Gastroesophageal sphincter (tissue), 4 donors: ENCODE results near the gene RANBP1. TPM values are rescaled to one million over a fixed set of nuclear protein-coding genes. Genes with fewer than 3 reads are reported as not detected.

Source experiments
- ATAC-seq: fragments of 150-250 bp; one replicate; pipeline ENCODE4 v1.9.1; 2016; ENCODE audit warnings: mild to moderate bottlenecking, moderate library complexity
- H3K27ac ChIP-seq, 4 donors: fragments of 200-600 bp; sonication (generic) in 3 of 4; 1 replicate in 3 of 4; 2 replicates in 1 of 4; pipeline ENCODE4 v1.5.1; 2016 to 2019
- H3K27me3 ChIP-seq: fragments of 200-600 bp; sonication (generic); one replicate; pipeline ENCODE4 v1.5.1; 2019
- H3K36me3 ChIP-seq, 2 donors: fragments of 200-600 bp; sonication (generic); one replicate each; pipeline ENCODE4 v1.5.1; 2019; ENCODE audit warnings: control low read depth in 1 of 2
- H3K4me1 ChIP-seq, 3 donors: fragments of 200-600 bp; sonication (generic); 1 replicate in 2 of 3; 2 replicates in 1 of 3; pipeline ENCODE4 v1.5.1; 2016 to 2019; ENCODE audit warnings: control low read depth in 2 of 3
- H3K4me3 ChIP-seq, 2 donors: fragments of 200-600 bp; sonication (generic); one replicate each; pipeline ENCODE4 v1.5.1; 2019; ENCODE audit warnings: mild to moderate bottlenecking in 1 of 2, moderate library complexity in 1 of 2
- H3K9me3 ChIP-seq, 3 donors: fragments of 200-600 bp; sonication (generic); one replicate each; pipeline ENCODE4 v1.5.1; 2017 to 2019; ENCODE audit warnings: control low read depth in 2 of 3
- EP300 ChIP-seq: sonication (generic); formaldehyde crosslinking; IDR thresholded peaks from one replicate; pipeline ENCODE4 v1.6.1; 2017; ENCODE audit warnings: antibody characterized with exemption, mild to moderate bottlenecking
- POLR2A ChIP-seq, 2 donors: fragments of 450-650 bp; IDR thresholded peaks; one replicate each; pipeline ENCODE4 v1.6.1; 2017; ENCODE audit warnings: antibody characterized with exemption in 2 of 2, mild to moderate bottlenecking in 2 of 2, moderate library complexity in 1 of 2
- POLR2AphosphoS5 ChIP-seq: sonication (generic); formaldehyde crosslinking; IDR thresholded peaks from one replicate; pipeline ENCODE4 v1.6.1; 2017; ENCODE audit warnings: antibody characterized with exemption
- WGBS, 2 donors: methylation state at CpG; one replicate each; pipeline ENCODE4 v1.1.5; 2018; ENCODE audit warnings: low coverage in 1 of 2; 5-methylcytosine and 5-hydroxymethylcytosine counted together
- total RNA-seq, 4 donors: library from RNA; depleted of rRNA; stranded (reverse); fragments of >200 nt; gene quantifications; one replicate each; pipeline ENCODE4 v1.1.0, GENCODE V29; 2016
- TF ChIP-seq, protein P1 (sequence below), 4 experiments: fragments of 200-600 bp in 2 of 4; fragments of 450-650 bp in 2 of 4; sonication (generic) in 1 of 4; IDR thresholded peaks; one replicate each; pipeline ENCODE4 v1.5.1; 2017 to 2019; ENCODE audit warnings: antibody characterized with exemption in 4 of 4, mild to moderate bottlenecking in 2 of 4, moderate library complexity in 2 of 4

RANBP1 gene
- total RNA-seq, 4 donors from 2014 or later: 115 to 162 (median 158) TPM

DNA sequence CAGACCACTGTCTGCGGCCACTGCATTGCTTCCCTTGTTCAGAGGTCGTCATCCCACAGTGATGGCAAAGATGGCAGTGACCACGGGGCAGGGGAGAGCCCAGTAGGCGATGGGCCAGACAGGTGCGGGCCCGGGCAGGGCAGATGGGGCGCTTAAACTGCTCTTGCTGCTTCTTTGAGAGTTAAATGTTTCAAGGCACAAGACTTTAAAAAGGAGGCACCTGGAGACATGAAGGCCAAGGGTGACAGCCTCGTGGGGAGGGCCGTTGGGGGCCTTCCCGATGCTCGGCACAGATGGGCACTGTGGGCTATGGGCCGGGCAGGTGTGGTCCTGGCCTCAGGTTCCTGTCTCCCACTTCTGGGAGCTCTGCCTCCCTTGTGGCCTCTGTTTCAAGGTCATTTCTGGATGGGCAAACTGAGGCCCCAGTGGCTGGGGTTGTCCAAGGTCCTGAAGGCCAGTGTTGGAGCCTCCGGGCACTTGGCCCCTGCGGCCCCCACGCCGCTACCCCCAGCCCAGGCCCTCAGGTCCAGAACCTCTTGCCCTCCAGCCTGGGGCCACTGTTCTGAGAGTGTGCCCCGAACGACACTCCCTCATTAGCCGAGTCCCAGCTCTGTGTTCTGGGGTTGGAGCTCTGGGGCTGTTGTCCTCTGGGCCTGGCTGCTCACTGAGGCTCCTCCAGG lies 51.9 kb downstream of the RANBP1 start:
- no peak for ATAC-seq
- Histone ChIP-seq H3K4me1 (no peaks in the 10 kb centered on the region), H3K36me3 (no peaks in the 10 kb centered on the region), H3K9me3 (no peaks in the 10 kb centered on the region), H3K4me3 (no peak overlapping the region), H3K27me3 (peaks cover 15% of the 10 kb centered on the region), H3K27ac (no peak overlapping the region)
- TF ChIP-seq, protein P1, sequence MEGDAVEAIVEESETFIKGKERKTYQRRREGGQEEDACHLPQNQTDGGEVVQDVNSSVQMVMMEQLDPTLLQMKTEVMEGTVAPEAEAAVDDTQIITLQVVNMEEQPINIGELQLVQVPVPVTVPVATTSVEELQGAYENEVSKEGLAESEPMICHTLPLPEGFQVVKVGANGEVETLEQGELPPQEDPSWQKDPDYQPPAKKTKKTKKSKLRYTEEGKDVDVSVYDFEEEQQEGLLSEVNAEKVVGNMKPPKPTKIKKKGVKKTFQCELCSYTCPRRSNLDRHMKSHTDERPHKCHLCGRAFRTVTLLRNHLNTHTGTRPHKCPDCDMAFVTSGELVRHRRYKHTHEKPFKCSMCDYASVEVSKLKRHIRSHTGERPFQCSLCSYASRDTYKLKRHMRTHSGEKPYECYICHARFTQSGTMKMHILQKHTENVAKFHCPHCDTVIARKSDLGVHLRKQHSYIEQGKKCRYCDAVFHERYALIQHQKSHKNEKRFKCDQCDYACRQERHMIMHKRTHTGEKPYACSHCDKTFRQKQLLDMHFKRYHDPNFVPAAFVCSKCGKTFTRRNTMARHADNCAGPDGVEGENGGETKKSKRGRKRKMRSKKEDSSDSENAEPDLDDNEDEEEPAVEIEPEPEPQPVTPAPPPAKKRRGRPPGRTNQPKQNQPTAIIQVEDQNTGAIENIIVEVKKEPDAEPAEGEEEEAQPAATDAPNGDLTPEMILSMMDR (IDR thresholded peaks at IDR 0.05): no peak
- TF ChIP-seq EP300 (no peak), POLR2AphosphoS5 (no peak), POLR2A (IDR thresholded peaks at IDR 0.05) (no peak)
- 100% methylated on average over 3 of the region's 19 CpGs; no CpG with 5 or more reads in 1 of the 2 donors for WGBS, 2 donors

DNA sequence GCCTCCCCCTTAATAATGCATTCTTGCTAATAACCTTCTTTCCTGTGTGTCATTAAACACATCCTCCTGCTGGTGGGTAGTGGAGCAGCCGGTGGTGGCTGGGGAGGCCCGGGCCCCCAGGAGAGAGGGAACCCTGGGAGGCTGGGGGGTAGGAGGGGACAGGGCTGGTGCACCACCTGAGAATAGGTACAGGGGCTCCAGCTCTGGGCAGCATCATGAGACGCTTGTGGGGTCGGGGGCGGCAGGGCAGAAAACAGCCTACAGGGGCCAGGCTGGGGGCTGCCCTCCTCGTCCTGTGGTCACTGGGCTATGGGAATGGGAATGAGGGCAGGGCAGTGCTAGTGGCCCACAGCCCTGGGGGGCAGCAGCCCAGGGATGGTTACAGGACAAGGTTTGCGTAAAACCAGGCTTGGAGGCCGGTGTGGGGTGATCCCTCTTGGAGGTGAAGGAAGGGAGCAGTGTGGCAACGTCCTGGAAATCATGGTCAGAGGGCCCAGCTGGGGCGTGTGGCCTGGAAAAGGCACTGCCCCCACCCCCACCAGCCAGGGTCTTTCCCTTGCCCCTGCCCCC lies 53.4 kb downstream of the RANBP1 start:
- TF ChIP-seq POLR2AphosphoS5: no peak
- no peak for TF ChIP-seq POLR2A (IDR thresholded peaks at IDR 0.05)
- TF ChIP-seq, protein P1 (IDR thresholded peaks at IDR 0.05): no peak
- no peak for TF ChIP-seq EP300
- Histone ChIP-seq H3K36me3 (no peaks in the 10 kb centered on the region), H3K4me1 (no peaks in the 10 kb centered on the region), H3K27ac (no peak overlapping the region), H3K27me3 (peaks cover 15% of the 10 kb centered on the region), H3K9me3 (no peaks in the 10 kb centered on the region), H3K4me3 (no peak overlapping the region)
- WGBS, 2 donors: 60% methylated on average over 3 of the region's 10 CpGs; no CpG with 5 or more reads in 1 of the 2 donors
- ATAC-seq: no peak

DNA sequence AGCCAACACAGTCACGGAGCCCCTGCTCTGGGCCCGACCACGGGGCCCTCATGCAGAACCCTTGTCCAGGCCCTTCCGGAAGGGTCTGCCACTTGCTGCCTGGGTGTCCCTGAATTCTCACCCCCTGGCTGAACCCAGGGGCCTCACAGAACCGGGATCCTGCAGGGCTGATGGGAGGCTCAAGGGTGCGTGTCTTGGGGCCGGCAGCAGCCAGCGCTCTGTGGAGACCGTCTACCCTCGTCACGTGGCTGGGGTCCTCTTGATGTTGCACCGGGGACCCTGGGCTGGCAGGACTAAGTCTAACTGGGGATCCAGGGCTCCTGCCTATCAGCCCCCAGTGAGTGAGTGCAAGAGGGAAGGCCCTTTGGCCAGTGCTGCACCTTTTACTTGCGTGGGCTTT lies 54.3 kb downstream of the RANBP1 start:
- H3K9me3 ChIP-seq: no peaks in the 10 kb centered on the region
- no peak overlapping the region for H3K27ac ChIP-seq
- no peak overlapping the region for H3K4me3 ChIP-seq
- H3K4me1 ChIP-seq: no peaks in the 10 kb centered on the region
- WGBS, 2 donors: 80% methylated on average over 3 of the region's 13 CpGs; no CpG with 5 or more reads in 1 of the 2 donors
- TF ChIP-seq EP300: no peak
- TF ChIP-seq POLR2A (IDR thresholded peaks at IDR 0.05): no peak
- no peak for TF ChIP-seq POLR2AphosphoS5
- TF ChIP-seq, protein P1 (IDR thresholded peaks at IDR 0.05): no peak
- peaks cover 15% of the 10 kb centered on the region for H3K27me3 ChIP-seq
- no peak for ATAC-seq
- no peaks in the 10 kb centered on the region for H3K36me3 ChIP-seq

DNA sequence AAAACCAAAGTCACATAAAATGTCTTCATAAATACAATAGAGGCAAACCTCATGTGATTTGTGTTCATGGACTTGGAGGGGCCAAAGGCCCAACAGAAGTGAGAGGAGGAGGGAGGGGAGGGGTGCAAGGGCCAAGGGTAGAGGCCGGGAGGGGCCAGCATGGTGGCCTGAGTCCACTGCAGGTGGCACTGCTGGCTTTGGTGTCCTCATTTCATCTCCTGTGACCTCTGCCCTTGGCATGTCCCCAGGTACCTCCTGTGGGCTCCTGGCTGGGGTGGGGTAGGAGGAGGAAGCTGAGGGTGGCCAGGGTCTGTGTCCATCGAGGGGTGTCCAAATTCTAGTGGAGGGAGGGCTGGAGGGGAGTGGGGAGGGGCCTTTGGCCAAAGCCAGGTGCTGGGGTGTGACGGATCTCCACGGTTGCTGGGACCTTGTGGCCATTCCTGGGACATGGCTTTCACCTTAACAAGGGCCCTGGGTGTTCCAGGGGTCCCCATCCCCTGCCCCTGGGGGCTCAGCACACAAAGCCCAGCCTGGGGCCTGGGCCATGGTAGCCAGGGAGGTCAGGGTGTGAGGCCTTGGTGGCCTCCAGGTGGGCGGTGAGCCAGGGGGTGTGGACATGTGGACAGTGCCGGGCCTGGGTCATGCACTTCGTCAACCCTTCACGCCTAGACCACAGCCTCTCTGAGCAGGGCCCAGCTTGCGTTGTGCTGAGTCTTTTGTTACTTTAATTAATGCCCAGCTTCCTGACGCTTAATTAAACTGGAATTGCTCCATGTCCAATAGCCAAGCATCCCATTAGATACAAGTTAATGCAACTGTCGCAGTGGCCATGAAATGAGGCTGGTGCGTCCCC lies 55.6 kb downstream of the RANBP1 start:
- Histone ChIP-seq H3K27me3 (peaks cover 15% of the 10 kb centered on the region), H3K36me3 (no peaks in the 10 kb centered on the region), H3K4me3 (no peak overlapping the region), H3K27ac (no peak overlapping the region), H3K4me1 (no peaks in the 10 kb centered on the region), H3K9me3 (no peaks in the 10 kb centered on the region)
- TF ChIP-seq EP300 (no peak), POLR2A (IDR thresholded peaks at IDR 0.05) (no peak), POLR2AphosphoS5 (no peak)
- TF ChIP-seq, protein P1 (IDR thresholded peaks at IDR 0.05): no peak
- peak; percentile 20 for ATAC-seq
- 83 to 84% methylated on average over 3 to 7 of the region's 12 CpGs for WGBS, 2 donors
